Neuron (in vitro differentiated cells): ENCODE measurements around the gene NMT2.

Experiments used
- H2AFZ ChIP-seq: one replicate; pipeline ENCODE4 v1.6.1; 2013; ENCODE audit warnings: low read depth, mild to moderate bottlenecking, inconsistent platforms, low read length, moderate library complexity
- H3K27me3 ChIP-seq: one replicate; pipeline ENCODE4 v1.6.1; 2013; ENCODE audit warnings: low read length; ENCODE audit not compliant: insufficient read depth
- H3K36me3 ChIP-seq: one replicate; pipeline ENCODE4 v1.6.1; 2013; ENCODE audit warnings: low read length; ENCODE audit not compliant: insufficient read depth
- H3K4me1 ChIP-seq: one replicate; pipeline ENCODE4 v1.6.1; 2013; ENCODE audit warnings: low read length; ENCODE audit not compliant: insufficient read depth
- H3K4me3 ChIP-seq: 2 replicates; pipeline ENCODE4 v1.5.1; 2013; ENCODE audit warnings: mild to moderate bottlenecking, low read length, moderate library complexity
- H3K9me3 ChIP-seq: one replicate; pipeline ENCODE4 v1.6.1; 2013; ENCODE audit warnings: low read length

The NMT2 gene

GRCh38 chr10:15147594-15148392 lies 20.7 kb downstream of the NMT2 start:
- Histone ChIP-seq H3K4me3 (no peak overlapping the region), H3K4me1 (peaks cover 2% of the 10 kb centered on the region), H3K9me3 (peaks cover 2% of the 10 kb centered on the region), H2AFZ (no peak overlapping the region), H3K27me3 (no peaks in the 10 kb centered on the region), H3K36me3 (no peaks in the 10 kb centered on the region)

DNA sequence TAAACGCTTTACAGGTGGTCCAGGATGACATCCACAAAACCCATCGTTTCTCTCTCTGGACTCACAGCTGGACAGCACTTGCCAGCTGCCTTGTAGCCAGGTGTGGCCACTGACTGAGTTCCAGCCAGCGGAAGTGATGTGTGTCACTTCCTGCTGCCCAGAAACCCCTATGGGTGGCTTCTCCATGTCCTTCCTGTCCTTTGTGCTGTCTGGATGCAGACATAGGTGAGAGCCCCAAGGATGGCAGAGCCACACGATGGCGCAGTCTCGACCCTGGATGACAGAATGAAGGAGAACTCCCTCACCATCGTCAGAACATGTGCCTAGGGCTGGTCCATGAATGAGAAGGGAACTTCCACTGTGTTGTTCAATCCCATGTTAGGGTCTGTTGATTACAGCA lies 22.1 kb downstream of the NMT2 start:
- H3K9me3 ChIP-seq: peaks cover 2% of the 10 kb centered on the region
- peaks cover 4% of the 10 kb centered on the region for H3K4me1 ChIP-seq
- no peak overlapping the region for H2AFZ ChIP-seq
- H3K27me3 ChIP-seq: no peaks in the 10 kb centered on the region
- no peak overlapping the region for H3K4me3 ChIP-seq
- no peaks in the 10 kb centered on the region for H3K36me3 ChIP-seq

DNA sequence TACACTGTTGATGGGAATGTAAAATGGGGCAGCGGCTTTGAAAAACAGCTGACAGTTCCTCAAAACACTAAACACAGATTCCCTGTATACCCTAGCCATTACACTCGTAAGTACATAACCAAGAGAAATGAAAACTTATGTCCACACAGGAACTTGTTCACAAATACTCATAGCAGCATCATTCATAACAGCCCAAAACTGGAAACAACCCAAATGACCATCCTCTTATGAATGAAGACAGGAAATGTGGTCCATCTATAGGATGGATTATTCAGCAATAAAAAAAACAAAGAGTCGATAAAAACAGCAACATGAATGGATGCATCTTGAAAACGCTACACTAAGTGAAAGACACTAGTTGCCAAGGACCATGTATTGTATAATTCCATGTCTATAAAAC lies 23.7 kb downstream of the NMT2 start:
- H3K36me3 ChIP-seq: peaks cover 6% of the 10 kb centered on the region
- no peak overlapping the region for H2AFZ ChIP-seq
- H3K27me3 ChIP-seq: no peaks in the 10 kb centered on the region
- peaks cover 12% of the 10 kb centered on the region for H3K4me1 ChIP-seq
- peaks cover 2% of the 10 kb centered on the region for H3K9me3 ChIP-seq
- no peak overlapping the region for H3K4me3 ChIP-seq

GRCh38 chr10:15141136-15142054 lies 27.1 kb downstream of the NMT2 start:
- Histone ChIP-seq H3K9me3 (no peaks in the 10 kb centered on the region), H3K27me3 (no peaks in the 10 kb centered on the region), H3K4me1 (peaks cover 12% of the 10 kb centered on the region), H3K36me3 (peaks cover 15% of the 10 kb centered on the region), H3K4me3 (no peak overlapping the region), H2AFZ (no peak overlapping the region)

DNA sequence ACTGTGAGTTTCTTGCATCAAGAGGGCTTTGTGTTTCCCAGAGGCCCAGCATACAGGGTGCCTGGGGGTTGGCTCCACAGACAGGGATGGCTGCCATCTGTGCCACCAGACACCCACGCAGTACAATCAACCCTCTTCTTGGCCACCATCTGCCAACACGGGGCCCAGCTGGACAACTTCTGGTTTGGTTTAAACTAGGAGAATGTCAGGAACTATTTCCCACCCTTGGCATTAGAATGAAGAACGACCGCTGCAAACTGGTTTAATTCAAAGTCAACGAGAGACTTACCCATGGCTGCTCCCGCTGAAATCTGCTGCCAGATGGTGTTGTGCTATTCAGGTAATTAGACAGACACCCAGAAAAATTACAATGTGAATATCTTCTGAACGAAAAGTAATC lies 27.8 kb downstream of the NMT2 start:
- H3K9me3 ChIP-seq: no peaks in the 10 kb centered on the region

DNA sequence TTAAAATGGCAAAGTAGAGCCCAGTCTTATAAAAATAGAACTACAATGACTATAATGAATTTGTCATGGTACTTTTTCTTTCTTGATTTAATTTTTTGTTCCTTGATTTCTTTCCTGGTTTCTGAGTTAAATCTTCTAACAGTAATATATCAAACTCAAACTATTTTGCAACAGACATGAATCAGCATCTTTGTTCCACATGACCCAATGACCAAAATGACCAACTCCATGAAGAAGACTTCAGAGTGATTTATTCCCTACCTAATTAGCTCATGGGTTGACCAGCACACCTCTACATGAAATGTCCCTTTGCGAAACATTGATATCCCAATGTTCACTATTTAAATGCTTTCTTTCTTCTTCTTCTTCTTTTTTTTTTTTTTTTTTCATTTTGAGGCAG lies 30.9 kb downstream of the NMT2 start:
- H2AFZ ChIP-seq: no peak overlapping the region
- peaks cover 12% of the 10 kb centered on the region for H3K4me1 ChIP-seq
- no peak overlapping the region for H3K4me3 ChIP-seq
- peaks cover 1% of the 10 kb centered on the region for H3K9me3 ChIP-seq
- no peaks in the 10 kb centered on the region for H3K27me3 ChIP-seq
- peaks cover 42% of the 10 kb centered on the region for H3K36me3 ChIP-seq

More for the DNA sequence above, 27.8 kb downstream of the NMT2 start:
- Histone ChIP-seq H3K36me3 (peaks cover 15% of the 10 kb centered on the region), H3K4me1 (peaks cover 12% of the 10 kb centered on the region), H2AFZ (no peak overlapping the region), H3K27me3 (no peaks in the 10 kb centered on the region), H3K4me3 (no peak overlapping the region)

- H3K36me3 ChIP-seq: peaks cover 44% of the 10 kb centered on the region
- H3K9me3 ChIP-seq: peaks cover 1% of the 10 kb centered on the region
- no peak overlapping the region for H3K4me3 ChIP-seq
- no peak overlapping the region for H2AFZ ChIP-seq
- no peaks in the 10 kb centered on the region for H3K27me3 ChIP-seq
- H3K4me1 ChIP-seq: peaks cover 12% of the 10 kb centered on the region
Measured at GRCh38 chr10:15137036-15137359, 31.5 kb downstream of the NMT2 start.

GRCh38 chr10:15136129-15137035 lies 32.1 kb downstream of the NMT2 start:
- Histone ChIP-seq H3K36me3 (peaks cover 47% of the 10 kb centered on the region), H3K4me3 (no peak overlapping the region), H3K27me3 (no peaks in the 10 kb centered on the region), H2AFZ (no peak overlapping the region), H3K4me1 (peaks cover 8% of the 10 kb centered on the region), H3K9me3 (peaks cover 1% of the 10 kb centered on the region)

DNA sequence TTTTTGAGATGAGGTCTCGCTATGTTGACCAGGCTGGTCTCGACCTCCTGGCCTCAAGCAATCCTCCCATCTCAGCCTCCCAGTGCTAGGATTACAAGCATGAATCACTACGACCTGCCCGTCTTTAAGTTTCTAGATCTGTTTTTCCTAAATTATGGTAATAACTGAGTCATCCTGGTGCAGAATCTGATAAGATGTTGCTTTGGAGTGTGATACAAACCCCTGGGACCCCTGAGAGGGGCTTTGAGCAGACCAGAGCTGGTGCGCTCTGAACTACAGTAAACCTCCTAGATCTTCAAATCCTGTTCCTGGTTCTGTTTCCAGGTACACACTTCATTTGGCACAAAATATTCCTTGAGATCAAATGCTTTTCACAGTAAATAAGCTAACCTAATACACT lies 37.2 kb downstream of the NMT2 start:
- Histone ChIP-seq H3K36me3 (peaks cover 56% of the 10 kb centered on the region), H3K4me1 (no peaks in the 10 kb centered on the region), H3K27me3 (no peaks in the 10 kb centered on the region)

GRCh38 chr10:15124908-15125307 lies 43.6 kb downstream of the NMT2 start:
- no peaks in the 10 kb centered on the region for H3K27me3 ChIP-seq
- no peak overlapping the region for H3K4me3 ChIP-seq
- H2AFZ ChIP-seq: no peak overlapping the region
- peaks cover 29% of the 10 kb centered on the region for H3K36me3 ChIP-seq
- no peaks in the 10 kb centered on the region for H3K9me3 ChIP-seq
- H3K4me1 ChIP-seq: no peaks in the 10 kb centered on the region

More for the DNA sequence above, 37.2 kb downstream of the NMT2 start:
- H3K9me3 ChIP-seq: peaks cover 1% of the 10 kb centered on the region
- H3K4me3 ChIP-seq: no peak overlapping the region
- H2AFZ ChIP-seq: no peak overlapping the region

GRCh38 chr10:15124190-15124589 lies 44.3 kb downstream of the NMT2 start:
- H3K27me3 ChIP-seq: no peaks in the 10 kb centered on the region

DNA sequence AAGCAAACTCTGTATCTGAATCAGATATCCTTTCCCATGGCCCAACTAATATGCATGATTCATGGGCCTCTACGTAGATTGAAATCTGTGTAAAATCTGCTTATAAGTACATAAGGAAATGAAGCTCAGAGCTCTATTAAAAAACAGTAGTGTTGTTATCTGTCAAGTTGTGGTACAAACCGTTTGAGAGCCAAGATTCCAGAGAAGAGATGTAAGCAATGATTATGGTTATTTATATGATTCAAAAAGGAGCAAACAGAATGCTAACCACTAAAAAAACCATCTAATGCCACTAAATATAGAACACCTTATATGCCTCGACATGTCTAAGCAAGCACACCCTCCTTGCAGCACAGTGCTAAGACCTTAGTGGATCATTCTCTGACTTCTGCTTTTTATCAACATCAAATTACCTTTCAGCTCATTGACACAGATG lies 44.7 kb downstream of the NMT2 start:
- H3K27me3 ChIP-seq: no peaks in the 10 kb centered on the region
- peaks cover 37% of the 10 kb centered on the region for H3K36me3 ChIP-seq
- H3K4me1 ChIP-seq: no peaks in the 10 kb centered on the region
- H2AFZ ChIP-seq: no peak overlapping the region
- peaks cover 2% of the 10 kb centered on the region for H3K9me3 ChIP-seq
- no peak overlapping the region for H3K4me3 ChIP-seq

More at GRCh38 chr10:15124190-15124589, 44.3 kb downstream of the NMT2 start:
- Histone ChIP-seq H3K4me3 (no peak overlapping the region), H3K36me3 (peaks cover 33% of the 10 kb centered on the region), H3K4me1 (no peaks in the 10 kb centered on the region), H3K9me3 (no peaks in the 10 kb centered on the region), H2AFZ (no peak overlapping the region)
